GM18909 (cell line): ENCODE measurements around the gene AP1M1.

Experiments used
- ATAC-seq: cut with Tn5 transposase; IDR thresholded peaks from one replicate; pipeline ENCODE4 v1.9.1; 2021; ENCODE audit warnings: mild to moderate bottlenecking; ENCODE audit not compliant: unreplicated experiment, poor library complexity

AP1M1 gene

GRCh38 chr19:16184665-16185122, 13.0 kb upstream of the AP1M1 start:
- ATAC-seq = peak; percentile 2

- peak; percentile 88 for ATAC-seq
Observed at GRCh38 chr19:16185123-16185767, 12.5 kb upstream of the AP1M1 start, which contains the start of gene FAM32A. Gene FAM32A, plus strand, starts transcription at chr19:16185410. Its CDS starts 33 bp downstream, at chr19:16185443.

- ATAC-seq = no peak
Observed at GRCh38 chr19:16185768-16186123, 12.0 kb upstream of the AP1M1 start.

- ATAC-seq = no peak
Observed at GRCh38 chr19:16188521-16188920, 9.2 kb upstream of the AP1M1 start.

DNA sequence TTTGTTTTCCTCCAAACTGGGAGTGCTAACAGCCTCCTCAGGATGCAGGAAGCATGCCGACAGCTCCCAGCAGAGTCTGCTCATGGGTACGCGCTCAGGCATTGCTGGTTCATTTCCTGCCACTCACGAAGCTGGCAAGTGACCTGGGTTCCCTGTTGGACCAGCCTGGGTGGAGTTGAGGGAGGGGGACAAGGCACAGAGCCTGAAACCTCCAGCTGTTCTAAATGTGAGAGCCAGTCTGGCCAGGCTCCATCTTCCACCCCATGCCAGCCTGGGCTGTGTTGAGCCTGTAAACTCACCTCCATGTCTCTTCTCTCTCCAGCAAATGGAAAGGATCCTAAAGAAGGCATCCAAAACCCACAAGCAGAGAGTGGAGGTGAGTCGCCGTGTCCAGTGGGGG, 7.5 kb upstream of the AP1M1 start:
- no peak for ATAC-seq

DNA sequence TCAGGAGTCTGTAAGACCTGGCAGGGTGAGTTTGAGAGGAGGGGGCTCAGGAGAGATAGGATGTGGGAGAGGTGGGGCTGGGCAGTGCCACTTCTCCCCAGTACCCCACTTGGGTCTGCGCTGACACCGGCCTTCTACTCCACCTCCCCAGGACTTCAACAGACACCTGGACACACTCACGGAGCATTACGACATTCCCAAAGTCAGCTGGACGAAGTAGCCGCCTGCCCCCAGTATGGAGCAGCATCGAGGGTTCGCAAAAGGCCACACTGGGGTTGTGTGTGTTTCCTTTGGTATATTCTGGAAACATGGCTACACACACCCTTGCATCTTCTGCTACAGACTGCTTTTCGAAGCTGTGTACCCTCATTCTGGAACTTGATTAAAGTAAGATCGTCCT, 7.0 kb upstream of the AP1M1 start:
- no peak for ATAC-seq

GRCh38 chr19:16191216-16191908, 6.3 kb upstream of the AP1M1 start:
- no peak for ATAC-seq

DNA sequence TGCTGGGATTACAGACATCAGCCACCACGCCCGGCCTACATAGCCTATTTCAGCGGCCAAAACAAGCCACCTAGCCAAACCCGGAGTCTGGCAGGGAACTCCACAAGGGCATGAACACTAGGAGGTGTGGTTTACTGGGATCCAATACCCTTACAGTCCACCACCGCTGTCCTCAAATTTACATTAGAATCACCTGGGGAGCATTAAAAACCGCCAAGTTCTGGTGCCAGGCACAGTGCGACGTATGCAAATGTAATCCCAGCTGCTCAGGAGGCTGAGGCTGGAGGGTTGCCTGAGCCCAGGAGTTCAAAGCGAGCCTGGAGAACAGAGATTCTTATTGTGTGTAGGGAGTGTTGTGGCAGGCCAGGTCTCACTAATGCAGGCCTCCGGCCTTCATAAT, 4.2 kb upstream of the AP1M1 start:
- ATAC-seq = no peak

DNA sequence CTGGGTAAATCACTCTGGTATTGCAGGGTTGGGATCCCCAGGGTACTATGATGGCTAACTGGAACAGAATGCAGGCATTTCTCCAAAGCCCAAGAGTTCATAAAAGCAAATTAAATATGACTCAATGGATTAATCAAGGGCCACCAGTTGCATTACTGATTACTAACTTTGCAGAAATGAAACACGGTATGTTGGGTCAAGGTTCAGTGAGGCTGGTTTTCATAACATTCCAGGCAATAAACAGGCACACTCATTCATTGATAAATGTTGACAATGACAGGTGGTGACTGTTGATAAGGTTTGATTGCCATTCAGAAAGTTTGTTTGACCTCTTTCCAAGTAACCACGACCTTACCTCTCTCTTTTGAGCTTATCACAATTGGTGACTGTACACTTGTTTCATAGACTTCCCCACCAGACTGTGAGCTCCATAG, 506 bp upstream of the AP1M1 start:
- ATAC-seq = no peak

GRCh38 chr19:16198370-16198651, 600 bp downstream of the AP1M1 start:
- no peak for ATAC-seq

- no peak for ATAC-seq
Observed at GRCh38 chr19:16199275-16199932, 1.7 kb downstream of the AP1M1 start.

GRCh38 chr19:16200038-16201010, 2.6 kb downstream of the AP1M1 start:
- ATAC-seq = no peak

GRCh38 chr19:16201011-16201391, 3.3 kb downstream of the AP1M1 start:
- ATAC-seq = no peak

DNA sequence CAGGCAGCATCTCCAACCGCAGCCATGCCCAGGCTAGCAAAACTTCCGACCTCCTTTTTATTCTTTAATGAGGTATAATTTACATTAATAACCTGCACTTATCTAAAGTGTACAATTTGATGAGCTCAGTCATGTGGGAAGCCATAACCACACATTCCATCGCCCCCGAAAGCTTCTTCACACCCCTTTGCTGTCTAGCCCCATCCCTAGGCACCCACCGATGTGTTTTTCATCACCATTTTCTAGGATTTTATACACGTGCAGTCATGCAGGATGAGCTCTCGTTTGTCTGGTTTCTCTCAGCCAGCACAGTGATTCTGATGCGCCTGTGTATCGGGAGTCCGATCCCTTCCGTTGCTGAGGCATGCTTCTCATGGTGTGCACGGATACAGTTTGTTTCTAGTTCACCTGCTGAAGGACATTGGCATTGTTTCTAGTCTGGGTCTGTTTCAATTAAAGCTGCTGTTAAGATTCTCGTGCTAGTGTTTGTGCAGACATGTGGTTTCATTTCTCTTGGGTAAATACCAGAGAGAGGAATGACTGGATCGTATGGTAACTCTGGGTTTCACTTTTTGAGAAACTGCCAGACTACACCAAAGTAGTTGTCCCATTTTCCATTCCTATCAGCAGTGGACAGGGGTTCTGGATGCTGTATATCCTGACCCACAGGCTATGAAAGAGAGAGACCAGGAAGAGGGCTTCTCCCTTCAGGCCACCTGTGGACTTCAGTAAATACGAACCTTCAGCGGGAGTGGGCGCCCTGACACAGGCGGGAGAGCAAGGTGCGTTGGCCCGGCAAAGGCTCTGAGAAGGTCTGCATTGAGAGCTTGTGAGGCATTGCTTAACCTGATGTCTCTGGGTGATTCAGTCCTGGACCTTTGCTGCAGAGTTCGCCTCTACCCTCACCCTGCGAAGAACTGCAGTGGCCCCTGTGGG, 4.9 kb downstream of the AP1M1 start:
- ATAC-seq = no peak

DNA sequence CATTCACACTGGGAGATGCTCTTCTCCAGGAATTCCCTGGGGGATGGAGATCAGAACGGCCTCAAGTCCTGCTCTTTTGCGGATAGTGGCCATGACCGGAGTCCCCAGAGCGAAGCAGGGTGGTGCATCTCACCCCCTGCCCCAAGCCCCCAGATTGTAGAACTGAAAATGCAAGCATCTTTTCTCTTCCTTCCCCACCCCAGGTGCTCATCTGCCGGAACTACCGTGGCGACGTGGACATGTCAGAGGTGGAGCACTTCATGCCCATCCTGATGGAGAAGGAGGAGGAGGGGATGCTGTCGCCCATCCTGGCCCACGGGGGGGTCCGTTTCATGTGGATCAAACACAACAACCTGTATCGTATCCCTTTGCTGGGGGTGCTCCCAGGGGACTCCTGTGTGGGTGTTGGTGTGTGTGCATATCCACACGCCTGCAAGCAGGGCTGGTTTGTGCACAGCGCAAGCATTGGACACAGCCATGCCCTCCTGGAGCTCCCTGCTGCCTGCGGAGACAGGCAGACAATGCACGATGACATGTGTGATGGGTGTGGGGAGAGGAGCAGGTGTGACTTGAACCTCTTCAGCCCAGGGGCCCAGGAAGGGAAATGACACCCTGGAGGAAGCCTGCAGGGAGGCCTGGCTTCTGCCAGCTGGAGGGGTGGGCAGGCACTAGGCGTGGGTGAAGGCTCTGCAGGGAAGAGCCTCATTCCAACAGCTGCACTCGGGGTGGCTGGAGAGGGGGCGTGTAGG, 5.7 kb downstream of the AP1M1 start:
- ATAC-seq = no peak

DNA sequence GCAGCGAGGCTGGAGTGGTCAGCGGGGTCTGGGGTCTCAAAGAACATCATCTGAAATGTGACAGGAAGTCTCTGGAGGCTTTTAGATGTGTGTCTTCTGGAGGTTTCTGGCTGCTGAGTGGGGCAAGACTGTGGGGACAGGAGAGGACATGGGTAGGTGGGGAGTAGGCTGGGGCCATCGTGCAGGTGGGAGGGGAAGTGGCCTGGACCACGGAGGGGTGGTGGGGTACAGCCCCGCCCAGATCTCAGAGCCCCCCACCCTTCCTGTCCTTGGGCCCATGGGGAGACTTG, 6.2 kb downstream of the AP1M1 start:
- ATAC-seq = no peak

GRCh38 chr19:16205205-16206045, 7.7 kb downstream of the AP1M1 start:
- no peak for ATAC-seq

DNA sequence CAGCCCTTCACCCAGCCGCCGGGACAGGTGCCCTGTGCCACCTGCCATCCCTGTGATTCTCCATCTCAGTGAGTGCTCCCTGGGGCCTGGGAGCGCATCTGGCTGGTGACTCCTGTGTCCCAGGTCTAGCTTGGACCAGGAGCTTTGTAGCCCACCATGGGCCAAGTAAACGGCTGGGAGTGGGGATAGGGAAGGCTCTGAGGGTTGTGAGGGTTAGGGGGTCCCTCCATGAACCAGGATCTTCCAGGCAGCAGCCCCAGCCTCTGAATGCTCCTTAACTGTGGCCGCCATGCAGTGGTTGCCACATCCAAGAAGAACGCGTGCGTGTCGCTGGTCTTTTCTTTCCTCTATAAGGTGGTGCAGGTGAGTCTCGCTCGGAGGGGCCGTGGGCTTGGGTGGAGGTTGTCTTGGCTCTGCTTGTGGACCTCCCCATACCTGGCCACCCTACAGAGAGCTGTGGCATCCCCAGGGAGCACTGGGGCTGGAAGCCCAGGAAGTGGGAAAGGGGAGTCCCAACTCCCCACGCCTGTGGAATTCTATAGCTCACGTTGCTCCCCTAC, 8.4 kb downstream of the AP1M1 start:
- ATAC-seq = no peak
